ENCODE results near the gene PNMA6E.

Gene PNMA6E

GRCh38 chrX:153366119-153366518 is 35.0 kb downstream of the PNMA6E start:
- no peak for DNase-seq (ENCODE audit: extremely low spot score)
- POLR2A ChIA-PET, result no interaction called here
- no peak for TF ChIP-seq CTCF (IDR thresholded peaks at IDR 0.05; ENCODE audit: control extremely low read depth, extremely low read depth, low read depth, missing control alignments)
- CTCF ChIA-PET, result interaction anchor here (0.7 to 1.5 kb wide), 2 partner anchors 11 to 14 kb away, joined by 3 read pairs; no protein-coding TSS in a partner anchor

- no peak for DNase-seq (ENCODE audit: extremely low spot score)
- ChIA-PET POLR2A (no interaction called here), CTCF (interaction anchor here (0.7 to 1.5 kb wide), 2 partner anchors 10 to 13 kb away, joined by 3 read pairs; no protein-coding TSS in a partner anchor)
- TF ChIP-seq CTCF (IDR thresholded peaks at IDR 0.05; ENCODE audit: control extremely low read depth, extremely low read depth, low read depth, missing control alignments), result no peak
Measured at GRCh38 chrX:153365670-153366069, 35.5 kb downstream of the PNMA6E start.

- TF ChIP-seq CTCF (IDR thresholded peaks at IDR 0.05; ENCODE audit: control extremely low read depth, extremely low read depth, low read depth, missing control alignments), result no peak
- ChIA-PET CTCF (no interaction called here), POLR2A (no interaction called here)
- no peak for DNase-seq (ENCODE audit: extremely low spot score)
Measured at GRCh38 chrX:153361781-153362397, 39.3 kb downstream of the PNMA6E start.

- CTCF ChIA-PET, result no interaction called here
- no peak for DNase-seq (ENCODE audit: extremely low spot score)
- TF ChIP-seq CTCF (IDR thresholded peaks at IDR 0.05; ENCODE audit: control extremely low read depth, extremely low read depth, low read depth, missing control alignments), result no peak
- POLR2A ChIA-PET, result no interaction called here
Measured at GRCh38 chrX:153357877-153358276, 43.3 kb downstream of the PNMA6E start.

GRCh38 chrX:153353416-153353815 is 47.7 kb downstream of the PNMA6E start:
- ChIA-PET CTCF (no interaction called here), POLR2A (no interaction called here)
- no peak for TF ChIP-seq CTCF (IDR thresholded peaks at IDR 0.05; ENCODE audit: control extremely low read depth, extremely low read depth, low read depth, missing control alignments)
- DNase-seq (ENCODE audit: extremely low spot score), result no peak

- POLR2A ChIA-PET, result no interaction called here
- no peak for DNase-seq (ENCODE audit: extremely low spot score)
- CTCF ChIA-PET, result interaction anchor here (1.0 to 1.2 kb wide), 2 partner anchors 13 to 187 kb away, joined by 3 read pairs; no protein-coding TSS in a partner anchor
- no peak for TF ChIP-seq CTCF (IDR thresholded peaks at IDR 0.05; ENCODE audit: control extremely low read depth, extremely low read depth, low read depth, missing control alignments)
Measured at GRCh38 chrX:153352858-153353257, 48.3 kb downstream of the PNMA6E start.

All from GM10248 (cell line).